ENCODE results near the gene ATG10.
A peak's percentile ranks its signal among the peaks of the same experiment; 100 is the strongest.

ATG10 gene

DNA sequence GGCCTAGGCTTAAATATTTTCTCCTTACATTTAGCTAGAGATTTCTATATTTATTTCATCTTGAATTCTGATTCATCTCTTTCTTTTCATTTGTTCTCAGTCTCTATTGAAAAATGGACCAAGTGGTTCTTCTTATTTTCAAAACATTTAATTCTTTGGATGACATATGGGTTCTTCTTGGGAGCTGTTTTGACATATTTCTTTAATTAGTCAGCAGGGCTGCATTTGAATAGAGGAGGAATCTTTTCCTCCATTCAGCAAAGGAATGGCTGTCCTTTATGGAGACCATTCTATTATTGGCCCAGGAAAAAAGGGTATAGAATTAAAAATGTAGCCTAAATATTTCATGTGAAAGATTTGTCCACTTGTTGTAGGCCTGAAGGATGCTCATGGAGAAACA, 196.5 kb downstream of the ATG10 start:
- no peak for DNase-seq

- no peak for DNase-seq
Measured at GRCh38 chr5:82169892-82170291, 198.1 kb downstream of the ATG10 start.

DNA sequence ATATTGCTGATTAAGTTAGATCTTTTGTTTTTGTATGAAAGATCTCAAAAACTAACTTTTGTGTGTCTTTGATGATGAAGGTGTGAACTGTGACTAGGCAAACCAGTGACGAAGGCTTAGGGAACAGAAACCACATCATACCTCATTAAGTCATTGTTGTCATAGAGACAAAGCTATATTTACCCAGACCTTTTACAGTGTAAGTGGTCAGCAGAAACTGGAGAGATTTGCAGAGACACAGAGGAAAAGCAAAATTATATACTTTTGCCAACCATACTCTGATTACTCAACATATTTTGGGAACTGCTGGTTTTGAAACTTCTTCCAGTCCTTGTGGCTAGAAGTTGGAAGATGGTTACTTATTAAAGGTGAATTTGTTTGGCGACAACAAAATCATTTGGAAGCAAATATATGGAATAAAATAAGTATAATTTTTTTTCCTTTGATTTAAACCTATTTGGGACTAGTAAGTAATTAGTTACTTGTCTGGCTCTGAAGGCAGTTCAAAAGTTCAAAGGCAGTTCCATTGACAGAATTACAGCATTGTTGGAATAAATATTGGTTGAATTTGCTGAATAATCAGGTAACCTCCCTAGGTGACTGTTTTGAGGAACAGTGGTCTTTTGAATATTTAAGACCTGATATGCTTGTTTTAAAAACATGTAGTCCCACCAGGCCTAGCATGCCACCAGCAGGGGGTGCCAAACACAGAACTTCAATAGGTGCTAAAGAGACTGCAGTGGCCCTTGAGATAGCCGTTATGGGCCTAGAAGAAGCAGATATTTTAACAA, 202.5 kb downstream of the ATG10 start:
- peak; percentile 41 for DNase-seq

DNA sequence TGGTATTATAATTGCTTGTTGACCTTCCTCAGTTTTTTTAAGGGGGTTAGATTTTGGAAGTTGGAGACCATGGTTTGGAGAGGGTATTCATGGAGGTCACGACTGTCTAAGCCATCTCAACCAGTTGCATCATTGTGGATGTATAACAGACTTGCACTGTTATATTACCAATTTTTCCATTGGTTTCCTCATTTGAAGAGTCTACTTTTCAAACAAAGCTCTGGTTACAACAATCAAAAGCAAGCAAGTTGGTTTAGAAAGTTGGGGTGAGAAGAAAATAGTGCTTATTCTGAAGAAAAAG, 203.0 kb downstream of the ATG10 start:
- no peak for DNase-seq

DNA sequence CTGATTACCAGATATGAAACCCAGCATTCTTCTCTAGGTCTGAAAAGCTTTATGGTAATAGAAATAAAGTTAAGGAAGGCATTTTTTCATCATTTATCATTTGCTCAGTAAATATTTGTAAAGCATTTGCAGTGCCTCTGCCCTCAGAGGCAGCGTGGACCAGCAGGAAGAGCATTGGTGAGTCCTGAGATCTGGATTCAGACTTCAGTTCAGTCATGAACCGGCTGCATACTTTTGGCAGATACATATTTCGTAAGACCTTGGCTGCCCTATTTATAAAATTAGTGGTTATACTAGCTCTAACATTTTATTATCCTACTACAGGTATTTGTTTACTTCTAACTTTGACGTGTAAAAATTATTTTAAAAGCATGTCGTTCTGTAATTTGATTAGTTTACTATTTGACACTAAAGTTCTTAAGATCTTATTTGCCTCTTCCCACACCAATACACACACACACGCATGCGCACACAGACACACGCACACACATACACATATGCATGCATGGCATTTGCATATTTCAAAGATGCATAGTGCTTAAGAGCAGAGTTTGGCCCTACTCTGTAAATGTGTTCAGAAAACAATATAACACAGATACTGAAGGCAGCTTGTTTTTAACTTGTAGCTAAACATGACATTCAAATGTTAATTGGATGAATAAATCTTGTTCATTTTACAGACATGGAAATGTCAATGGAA, 204.4 kb downstream of the ATG10 start:
- DNase-seq: no peak

- DNase-seq: no peak
Measured at GRCh38 chr5:82178378-82178777, 206.6 kb downstream of the ATG10 start.

- no peak for DNase-seq
Measured at GRCh38 chr5:82182662-82183061, 210.8 kb downstream of the ATG10 start.

GRCh38 chr5:82183828-82184227, 212.0 kb downstream of the ATG10 start:
- no peak for DNase-seq

DNA sequence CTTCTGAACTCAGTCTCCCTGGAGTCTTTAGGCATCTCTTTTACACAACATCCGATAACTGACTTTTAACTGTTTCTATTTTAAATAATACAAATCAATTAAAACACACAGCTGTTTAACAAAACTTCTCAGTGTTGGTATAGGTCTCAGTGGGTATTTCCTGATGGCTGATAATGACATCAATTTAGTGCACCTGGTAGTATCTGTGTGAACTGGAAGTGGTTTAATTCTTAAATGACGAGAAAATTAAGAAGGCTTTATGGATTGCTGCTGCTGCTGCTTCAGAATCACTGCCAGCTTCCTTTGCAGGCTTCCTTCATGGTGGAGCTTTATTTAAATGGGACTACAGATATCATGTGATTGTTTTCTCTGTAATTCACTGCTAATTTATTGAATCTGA, 214.0 kb downstream of the ATG10 start:
- DNase-seq: no peak

DNA sequence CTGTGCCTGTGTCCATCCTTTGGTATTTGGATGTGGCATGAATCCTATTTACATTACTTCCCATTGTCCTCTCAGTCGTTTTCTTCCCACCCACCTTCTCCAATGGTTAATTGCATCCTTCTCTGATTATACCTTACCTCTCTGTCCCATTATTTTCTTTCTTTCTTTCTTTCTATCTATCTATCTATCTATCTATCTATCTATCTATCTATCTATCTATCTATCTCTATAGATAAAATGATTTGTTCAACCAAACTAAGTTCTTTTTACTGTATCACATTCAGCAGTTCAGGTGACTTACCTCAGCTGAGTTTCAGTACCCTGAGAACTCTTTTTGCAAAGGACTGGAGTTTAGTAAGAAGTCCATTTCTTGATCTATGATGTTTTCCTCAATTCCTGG, 225.7 kb downstream of the ATG10 start:
- DNase-seq: no peak

- no peak for DNase-seq
Measured at GRCh38 chr5:82204567-82204966, 232.7 kb downstream of the ATG10 start.

- no peak for DNase-seq
Measured at GRCh38 chr5:82205005-82205404, 233.2 kb downstream of the ATG10 start.

DNA sequence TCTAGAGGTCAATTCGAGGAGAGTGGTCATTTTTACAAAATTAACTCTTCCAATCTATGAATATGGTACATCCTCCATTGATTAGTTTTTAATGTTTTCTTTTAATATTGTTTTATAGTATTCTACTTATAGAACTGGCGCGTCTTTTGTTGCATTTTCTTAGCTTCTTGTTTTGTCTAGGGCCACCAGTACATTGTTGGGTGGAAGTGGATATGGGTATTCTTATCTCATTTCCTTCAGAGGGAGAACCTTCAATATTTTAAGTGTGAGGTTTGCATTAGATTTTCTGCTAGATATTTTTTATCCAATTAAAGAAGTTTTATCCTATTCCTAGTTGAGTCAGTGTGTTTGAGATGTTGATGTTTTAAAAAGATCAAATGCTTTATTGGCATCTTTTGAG, 236.5 kb downstream of the ATG10 start:
- no peak for DNase-seq

DNA sequence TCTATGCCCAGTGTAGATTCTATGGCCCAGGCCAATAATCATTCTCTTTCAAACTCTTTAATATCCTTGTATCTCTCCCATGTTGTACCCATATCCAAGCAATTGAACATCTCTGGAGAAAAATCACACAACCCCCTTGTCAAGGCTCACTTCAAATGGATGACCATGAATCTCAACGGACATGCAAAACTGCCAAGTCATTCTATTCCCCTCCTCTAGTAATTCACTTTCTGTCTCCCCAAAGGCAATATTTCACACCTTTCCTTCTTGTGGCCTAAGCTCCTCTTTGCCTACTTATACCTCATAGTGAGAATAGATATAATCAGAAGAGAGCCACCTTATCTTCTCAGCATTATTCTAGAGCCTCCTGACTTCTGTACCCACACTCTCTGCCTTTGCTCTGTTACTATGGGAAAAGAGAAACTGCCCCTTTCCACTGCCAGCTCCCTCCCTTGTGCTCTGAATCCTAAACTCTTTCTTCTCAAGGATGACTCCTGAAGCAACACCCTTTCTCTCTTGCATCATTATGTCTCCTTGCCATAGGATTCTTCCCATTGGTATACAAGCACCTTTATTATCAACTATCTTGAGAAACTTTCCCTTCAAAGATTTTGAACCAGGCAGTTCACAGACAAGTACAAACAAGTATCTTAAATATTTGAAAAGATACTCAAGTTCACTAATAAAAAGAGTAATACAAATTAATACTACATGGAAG, 240.2 kb downstream of the ATG10 start:
- no peak for DNase-seq

- DNase-seq: no peak
Measured at GRCh38 chr5:82217917-82218316, 246.1 kb downstream of the ATG10 start.

GRCh38 chr5:82218374-82219156, 246.7 kb downstream of the ATG10 start:
- no peak for DNase-seq

- DNase-seq: no peak
Measured at GRCh38 chr5:82221020-82221419, 249.2 kb downstream of the ATG10 start.

GRCh38 chr5:82222597-82223574, 251.1 kb downstream of the ATG10 start:
- no peak for DNase-seq

DNA sequence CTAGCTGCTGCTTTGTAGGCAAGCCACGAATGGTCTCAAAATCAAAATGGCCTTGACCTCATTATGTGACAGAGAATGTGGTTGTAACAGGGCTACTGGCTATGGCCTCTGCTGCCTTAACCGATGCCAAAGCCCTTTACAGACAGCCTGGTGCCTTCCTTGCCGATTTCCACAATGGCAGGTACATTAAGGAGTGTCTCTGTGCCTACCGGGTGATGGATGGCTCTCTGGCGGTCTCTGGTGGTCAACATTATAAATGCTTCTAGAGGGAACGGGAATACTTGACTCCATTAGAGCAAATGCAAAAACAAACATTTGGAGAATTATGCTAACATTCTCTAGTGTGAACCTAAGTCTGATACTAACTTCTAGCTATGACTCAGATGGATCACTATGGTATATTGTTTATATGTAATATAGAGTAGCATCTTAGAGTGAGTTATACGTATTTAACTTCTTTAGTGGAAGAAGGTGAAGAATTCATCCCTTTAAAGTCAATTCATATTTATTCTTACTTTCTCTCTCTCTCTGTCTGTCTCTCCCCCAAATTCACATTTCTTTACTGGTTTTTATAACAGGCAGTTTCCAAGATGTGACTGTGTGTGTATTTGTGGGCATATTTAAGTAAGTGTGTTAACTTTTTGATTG, 253.8 kb downstream of the ATG10 start:
- peak; percentile 57 for DNase-seq

DNA sequence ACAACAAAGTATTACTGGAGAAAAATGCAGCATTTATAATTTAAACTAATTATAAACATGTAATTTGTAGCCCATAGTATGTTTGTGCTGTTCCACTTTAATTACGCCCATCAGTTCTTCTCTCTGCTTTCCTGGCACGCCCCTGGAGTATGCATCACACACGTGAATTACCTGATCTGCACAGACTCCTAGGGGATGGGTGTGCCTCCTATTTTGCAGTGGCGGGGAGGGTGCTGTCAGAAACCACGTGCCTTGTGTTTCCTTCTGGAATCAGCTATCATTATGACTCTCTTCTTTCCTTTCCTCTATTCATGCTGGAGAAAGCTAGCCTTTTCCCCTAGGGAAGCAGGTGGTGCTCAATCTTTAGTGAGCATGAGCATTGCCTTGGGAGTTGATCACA, 263.1 kb downstream of the ATG10 start:
- no peak for DNase-seq

- DNase-seq: no peak
Measured at GRCh38 chr5:82244151-82244550, 272.3 kb downstream of the ATG10 start.

Data from CD4-positive, alpha-beta T cell treated with Interferon gamma for 1 hour (primary cell).